ENCODE measurements around the gene KRTCAP2.

Gene KRTCAP2

GRCh38 chr1:155184835-155185782, 12.0 kb upstream of the KRTCAP2 start:
- TF ChIP-seq, protein P1, sequence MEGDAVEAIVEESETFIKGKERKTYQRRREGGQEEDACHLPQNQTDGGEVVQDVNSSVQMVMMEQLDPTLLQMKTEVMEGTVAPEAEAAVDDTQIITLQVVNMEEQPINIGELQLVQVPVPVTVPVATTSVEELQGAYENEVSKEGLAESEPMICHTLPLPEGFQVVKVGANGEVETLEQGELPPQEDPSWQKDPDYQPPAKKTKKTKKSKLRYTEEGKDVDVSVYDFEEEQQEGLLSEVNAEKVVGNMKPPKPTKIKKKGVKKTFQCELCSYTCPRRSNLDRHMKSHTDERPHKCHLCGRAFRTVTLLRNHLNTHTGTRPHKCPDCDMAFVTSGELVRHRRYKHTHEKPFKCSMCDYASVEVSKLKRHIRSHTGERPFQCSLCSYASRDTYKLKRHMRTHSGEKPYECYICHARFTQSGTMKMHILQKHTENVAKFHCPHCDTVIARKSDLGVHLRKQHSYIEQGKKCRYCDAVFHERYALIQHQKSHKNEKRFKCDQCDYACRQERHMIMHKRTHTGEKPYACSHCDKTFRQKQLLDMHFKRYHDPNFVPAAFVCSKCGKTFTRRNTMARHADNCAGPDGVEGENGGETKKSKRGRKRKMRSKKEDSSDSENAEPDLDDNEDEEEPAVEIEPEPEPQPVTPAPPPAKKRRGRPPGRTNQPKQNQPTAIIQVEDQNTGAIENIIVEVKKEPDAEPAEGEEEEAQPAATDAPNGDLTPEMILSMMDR (conservative IDR thresholded peaks at IDR 0.05; ENCODE audit: low read depth, low read length), result no peak
- no peak overlapping the region for H3K4me3 ChIP-seq (ENCODE audit: low read length)
- no peak for DNase-seq (ENCODE audit: low read depth)

- no peak overlapping the region for H3K4me3 ChIP-seq (ENCODE audit: low read length)
- TF ChIP-seq, protein P1 (conservative IDR thresholded peaks at IDR 0.05; ENCODE audit: low read depth, low read length), result no peak
- DNase-seq (ENCODE audit: low read depth), result no peak
These were observed 11.3 kb upstream of the KRTCAP2 start for GRCh38 chr1:155184351-155184811.

GRCh38 chr1:155183775-155184221, 10.7 kb upstream of the KRTCAP2 start:
- DNase-seq (ENCODE audit: low read depth), result no peak
- TF ChIP-seq, protein P1 (conservative IDR thresholded peaks at IDR 0.05; ENCODE audit: low read depth, low read length), result no peak
- H3K4me3 ChIP-seq (ENCODE audit: low read length), result no peak overlapping the region

GRCh38 chr1:155182052-155182550, 9.0 kb upstream of the KRTCAP2 start:
- no peak overlapping the region for H3K4me3 ChIP-seq (ENCODE audit: low read length)
- TF ChIP-seq, protein P1 (conservative IDR thresholded peaks at IDR 0.05; ENCODE audit: low read depth, low read length), result no peak
- no peak for DNase-seq (ENCODE audit: low read depth)

DNA sequence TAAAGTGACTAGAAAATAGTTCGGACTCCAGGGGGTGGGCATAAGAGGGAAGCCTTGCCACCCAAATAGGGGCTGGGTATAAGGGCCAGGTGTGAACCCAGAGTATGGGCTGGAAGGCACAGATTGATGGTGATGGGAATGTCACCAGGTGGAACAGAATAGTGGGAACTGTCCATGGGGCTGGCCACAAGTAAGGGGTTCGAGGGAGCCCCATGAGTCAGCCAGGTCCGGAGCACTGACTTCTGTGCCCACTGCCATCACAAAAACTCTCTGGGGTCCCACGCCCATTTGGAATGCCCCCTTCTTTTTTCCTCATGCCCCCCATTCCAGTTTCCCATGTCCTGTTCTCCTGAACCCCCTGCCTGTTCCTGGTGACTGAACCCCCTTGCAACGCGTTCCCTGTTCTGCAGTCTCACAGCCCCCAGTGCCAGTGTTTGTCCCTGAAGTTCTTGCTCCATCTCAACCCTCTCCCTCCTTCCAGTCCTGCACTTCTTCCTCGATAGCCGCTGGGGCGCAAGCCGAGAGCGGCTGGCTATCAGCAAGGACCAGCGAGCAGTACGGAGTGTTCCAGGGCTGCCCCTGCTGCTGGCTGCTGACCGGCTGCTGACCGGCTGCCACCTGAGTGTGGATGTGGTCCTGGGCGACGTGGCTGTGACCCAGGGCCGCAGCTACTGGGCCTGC, 8.4 kb upstream of the KRTCAP2 start:
- DNase-seq (ENCODE audit: low read depth), result no peak
- TF ChIP-seq, protein P1 (conservative IDR thresholded peaks at IDR 0.05; ENCODE audit: low read depth, low read length), result no peak
- H3K4me3 ChIP-seq (ENCODE audit: low read length), result no peak overlapping the region

GRCh38 chr1:155179112-155180031, 6.3 kb upstream of the KRTCAP2 start:
- TF ChIP-seq, protein P1 (conservative IDR thresholded peaks at IDR 0.05; ENCODE audit: low read depth, low read length), result no peak
- H3K4me3 ChIP-seq (ENCODE audit: low read length), result no peak overlapping the region
- no peak for DNase-seq (ENCODE audit: low read depth)

Data from retinal pigment epithelial cell (primary cell).